Cardiac muscle cell (in vitro differentiated cells and primary cell): ENCODE results near the gene CAPN2. TPM values are rescaled to one million over a fixed set of nuclear protein-coding genes. Genes with fewer than 3 reads are reported as not detected.

Experiments
- DNase-seq, 2 donors: peaks; one replicate each; pipeline versions ENCODE4 v3.0.0 to v3.0.0-alpha.2; 2010 to 2017; ENCODE audit warnings: low read depth in 1 of 2, low spot score in 1 of 2
- H3K27ac ChIP-seq: fragments of 200-600 bp; sonication (generic); 2 replicates; pipeline ENCODE4 v1.5.1; 2016
- H3K27me3 ChIP-seq: fragments of 200-600 bp; sonication (generic); 2 replicates; pipeline ENCODE4 v1.6.0; 2016; ENCODE audit warnings: control low read depth
- H3K36me3 ChIP-seq: fragments of 200-600 bp; sonication (generic); 2 replicates; pipeline ENCODE4 v1.5.1; 2016; ENCODE audit warnings: control low read depth
- H3K4me1 ChIP-seq: fragments of 200-600 bp; sonication (generic); 2 replicates; pipeline ENCODE4 v1.8.1; 2017; ENCODE audit warnings: low read depth, mild to moderate bottlenecking, mixed run types
- H3K4me3 ChIP-seq: fragments of 200-600 bp; sonication (generic); 2 replicates; pipeline ENCODE4 v1.5.1; 2016; ENCODE audit warnings: mild to moderate bottlenecking
- H3K9me3 ChIP-seq: fragments of 200-600 bp; sonication (generic); 2 replicates; pipeline ENCODE4 v1.5.1; 2017; ENCODE audit warnings: low read depth, mild to moderate bottlenecking, control low read depth
- CTCF ChIP-seq: IDR thresholded peaks from 2 replicates; pipeline ENCODE4 v1.5.1; 2012; ENCODE audit warnings: low read depth, mild to moderate bottlenecking, low read length
- polyA plus RNA-seq: library from polyadenylated mRNA; unstranded; fragments of >200 nt; fragmentation: Nextera tagmentation; extraction: Ambion mirVana; gene quantifications from 2 replicates; pipeline ENCODE4 v1.2.1, GENCODE V29; 2016
- total RNA-seq: library from RNA; depleted of rRNA; stranded (reverse); fragments of >200 nt; gene quantifications from 2 replicates; pipeline ENCODE4 v1.2.3, GENCODE V29; 2016

CAPN2 gene
- total and polyA plus RNA-seq, 2 experiments from 2014 or later: 65.5 to 110 TPM

DNA sequence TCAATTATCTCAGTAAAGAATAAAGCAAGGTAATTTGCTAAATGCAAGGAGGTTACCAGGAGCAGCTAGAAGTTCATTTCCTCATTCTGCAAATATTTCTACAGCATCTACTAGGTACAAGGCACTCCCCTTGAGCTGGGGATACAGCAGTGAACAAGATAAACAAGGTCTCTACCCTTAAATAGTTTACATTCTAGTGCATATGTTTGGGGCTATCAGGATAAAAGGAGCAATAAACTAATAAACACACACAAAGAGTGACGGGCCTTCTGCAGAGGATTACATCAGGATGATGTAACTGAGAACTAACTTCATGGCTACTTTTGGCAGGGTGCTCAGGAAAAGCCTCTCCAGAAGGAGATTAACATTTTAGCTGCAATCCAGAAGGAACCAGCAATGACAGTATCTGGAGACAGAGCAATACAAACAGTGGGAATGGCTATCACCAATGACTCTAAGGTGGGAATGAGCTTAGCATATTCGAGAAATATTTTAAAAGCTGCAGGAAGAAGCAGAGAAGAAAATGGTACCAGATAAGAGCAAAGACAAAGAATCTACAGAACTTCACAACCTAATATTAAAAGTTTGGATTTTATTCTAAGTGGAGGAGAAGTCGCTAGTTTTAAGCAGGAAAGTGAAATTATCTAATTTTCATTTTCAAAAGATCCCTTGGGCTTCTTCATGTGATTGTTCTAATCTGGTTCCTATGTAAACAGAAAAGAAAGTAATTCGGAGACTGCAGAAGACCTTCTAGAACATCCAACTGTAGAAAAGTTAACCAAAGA is 107.6 kb downstream of the CAPN2 start:
- no peak for TF ChIP-seq CTCF
- no peak overlapping the region for H3K4me3 ChIP-seq
- no peaks in the 10 kb centered on the region for H3K27me3 ChIP-seq
- H3K4me1 ChIP-seq: peaks cover 23% of the 10 kb centered on the region
- DNase-seq: peak in 1 of 2 donors; percentile 85
- H3K36me3 ChIP-seq: peaks cover 15% of the 10 kb centered on the region
- no peaks in the 10 kb centered on the region for H3K9me3 ChIP-seq
- peak overlapping the region; percentile 48 for H3K27ac ChIP-seq

DNA sequence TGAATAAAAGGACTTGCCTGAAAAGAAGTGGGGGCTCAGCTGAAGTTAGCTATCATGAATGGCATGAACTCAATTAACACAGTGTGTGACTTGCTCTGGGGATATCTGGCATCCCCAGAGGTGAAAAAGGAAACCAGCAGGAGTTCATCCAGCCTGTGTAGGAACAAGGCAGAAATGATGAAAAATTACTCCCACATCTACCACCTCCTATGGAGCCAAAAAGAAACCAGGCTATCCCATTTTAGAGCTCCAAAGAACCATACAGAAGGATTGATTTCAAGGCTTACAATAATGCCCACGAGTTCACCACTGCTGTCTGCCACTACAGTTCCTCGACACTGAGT is 108.1 kb downstream of the CAPN2 start:
- H3K4me3 ChIP-seq: no peak overlapping the region
- DNase-seq: no peak
- no peaks in the 10 kb centered on the region for H3K9me3 ChIP-seq
- peak overlapping the region; percentile 48 for H3K27ac ChIP-seq
- peaks cover 15% of the 10 kb centered on the region for H3K36me3 ChIP-seq
- H3K27me3 ChIP-seq: no peaks in the 10 kb centered on the region
- H3K4me1 ChIP-seq: peaks cover 17% of the 10 kb centered on the region
- no peak for TF ChIP-seq CTCF

GRCh38 chr1:223820971-223821370 is 108.6 kb downstream of the CAPN2 start:
- Histone ChIP-seq H3K4me1 (peaks cover 15% of the 10 kb centered on the region), H3K9me3 (no peaks in the 10 kb centered on the region), H3K36me3 (peaks cover 15% of the 10 kb centered on the region), H3K27ac (peak overlapping the region; percentile 47), H3K4me3 (no peak overlapping the region), H3K27me3 (no peaks in the 10 kb centered on the region)
- no peak for TF ChIP-seq CTCF
- DNase-seq: no peak

- Histone ChIP-seq H3K36me3 (peaks cover 13% of the 10 kb centered on the region), H3K4me3 (no peak overlapping the region), H3K27ac (no peak overlapping the region), H3K27me3 (no peaks in the 10 kb centered on the region), H3K9me3 (no peaks in the 10 kb centered on the region), H3K4me1 (peaks cover 27% of the 10 kb centered on the region)
- DNase-seq: no peak
- no peak for TF ChIP-seq CTCF
Measured at GRCh38 chr1:223824287-223824686, 111.9 kb downstream of the CAPN2 start.

DNA sequence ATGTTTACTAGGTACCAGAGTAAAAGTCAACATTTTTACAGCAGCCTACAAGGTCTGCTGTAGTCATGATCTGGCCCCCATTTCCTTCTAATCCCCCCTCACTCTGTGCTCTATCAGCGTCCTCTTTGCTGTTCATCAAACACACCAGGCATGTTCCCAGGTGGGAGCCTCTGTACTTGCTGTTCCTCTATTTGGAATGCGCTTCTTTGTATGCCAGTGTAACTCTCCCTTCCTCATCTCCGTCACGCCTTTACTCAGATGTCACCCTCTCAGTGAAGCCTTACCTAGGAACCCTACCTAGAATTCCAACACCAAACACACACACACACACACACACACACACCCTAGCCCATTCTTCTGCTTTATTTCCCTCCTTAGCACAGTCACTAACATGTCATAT is 112.4 kb downstream of the CAPN2 start:
- no peak for TF ChIP-seq CTCF
- Histone ChIP-seq H3K27me3 (no peaks in the 10 kb centered on the region), H3K4me3 (no peak overlapping the region), H3K27ac (no peak overlapping the region), H3K4me1 (peaks cover 27% of the 10 kb centered on the region), H3K9me3 (no peaks in the 10 kb centered on the region), H3K36me3 (peaks cover 11% of the 10 kb centered on the region)
- no peak for DNase-seq

Other genes with a start within 250 kb of the CAPN2 start
- not detected in 2 replicates for gene CAPN8, start 46.8 kb upstream of the CAPN2 start, total RNA-seq
- 0.15 TPM in 1 of 2 replicates, not detected in the other for gene CAPN8, start 46.8 kb upstream of the CAPN2 start, polyA plus RNA-seq
- 69.9 and 93.5 TPM in 2 replicates for gene TP53BP2, start 133.4 kb downstream of the CAPN2 start, total RNA-seq
- gene TP53BP2, start 133.4 kb downstream of the CAPN2 start, polyA plus RNA-seq: 36.8 and 54.8 TPM in 2 replicates